K562 (cell line): ENCODE measurements around the gene HCN4. TPM values are rescaled to one million over a fixed set of nuclear protein-coding genes. Genes with fewer than 3 reads are reported as not detected.

Experiments used
- ATAC-seq: fragments of 200-7000 bp; cut with Tn5 transposase; 3 replicates; pipeline ENCODE4 v1.9.1; 2020; ENCODE audit warnings: moderate library complexity
- BruUV-seq: library from RNA; stranded (reverse); fragments of 400-500 nt; replicated peaks from 2 replicates; lab custom pipeline; 2021; lab: Mats Ljungman, UMichigan
- CTCF ChIA-PET: fragments of 300-600 bp; formaldehyde crosslinking; extraction: SDS; loops from one replicate; lab custom pipeline; 2021; ENCODE audit warnings: low intra/inter-chr PET ratio; lab: Yijun Ruan, JAX
- POLR2A ChIA-PET: fragments of 300-600, 350-650 bp; sonication (Branson Sonifier 250); formaldehyde crosslinking; extraction: SDS; loops from one replicate; lab custom pipeline; 2021; ENCODE audit warnings: antibody characterized with exemption, inconsistent platforms; lab: Yijun Ruan, JAX
- DNase-seq, 4 experiments: peaks; one replicate each; pipeline versions ENCODE4 v3.0.0 to v3.0.0-alpha.2; 2011 to 2018; ENCODE audit warnings: low spot score in 3 of 4, mixed read lengths in 3 of 4; ENCODE audit errors: extremely low read depth in 1 of 4
- FAIRE-seq: peaks from 2 replicates; lab custom pipeline; 2011; peaks lifted over from hg19 to GRCh38; lab: Jason Lieb, UNC
- H2AFZ ChIP-seq: 2 replicates; pipeline ENCODE4 v1.6.0; 2011; ENCODE audit warnings: low read depth, low read length, control low read depth, inconsistent platforms
- H3K27ac ChIP-seq: fragments of 200-600 bp; 3 replicates; pipeline ENCODE4 v1.8.0; 2011; ENCODE audit warnings: low read depth, mild to moderate bottlenecking, control low read depth, inconsistent platforms, low read length, moderate library complexity, mixed read lengths; ENCODE audit errors: extremely low read depth
- H3K27me3 ChIP-seq, 2 experiments: fragments of 300-600 bp in 1 of 2; 2 replicates in 1 of 2; 3 replicates in 1 of 2; pipeline versions ENCODE4 v1.6.0 to v1.8.0; 2011; ENCODE audit warnings: inconsistent platforms in 2 of 2, low read length in 2 of 2, mild to moderate bottlenecking in 1 of 2, mixed read lengths in 1 of 2, moderate library complexity in 1 of 2; ENCODE audit not compliant: control insufficient read depth in 2 of 2, insufficient read depth in 2 of 2
- H3K36me3 ChIP-seq: fragments of 300-600 bp; 3 replicates; pipeline ENCODE4 v1.8.0; 2011; ENCODE audit warnings: mild to moderate bottlenecking, low read length, inconsistent platforms; ENCODE audit not compliant: control insufficient read depth, insufficient read depth
- H3K4me1 ChIP-seq, 2 experiments: fragments of 200-600 bp in 1 of 2; replicated peaks in 1 of 2; 2 replicates in 1 of 2; 3 replicates in 1 of 2; pipeline versions ENCODE4 v1.5.1 to v1.8.0; 2011; ENCODE audit warnings: inconsistent platforms in 2 of 2, low read length in 2 of 2, mild to moderate bottlenecking in 1 of 2, mixed read lengths in 1 of 2, moderate library complexity in 1 of 2; ENCODE audit not compliant: control insufficient read depth in 2 of 2, insufficient read depth in 2 of 2
- H3K4me2 ChIP-seq: 2 replicates; pipeline ENCODE4 v1.6.1; 2011; ENCODE audit warnings: low read length, control low read depth, inconsistent platforms, mixed read lengths; ENCODE audit not compliant: insufficient read depth
- H3K4me3 ChIP-seq: fragments of 200-600 bp; sonication (generic), shearing (Covaris generic); 2 replicates; pipeline ENCODE4 v1.5.1; 2016; ENCODE audit warnings: control low read depth, inconsistent platforms
- H3K79me2 ChIP-seq: fragments of 200-600 bp; 3 replicates; pipeline ENCODE4 v1.8.0; 2011; ENCODE audit warnings: low read length, inconsistent platforms; ENCODE audit not compliant: control insufficient read depth, insufficient read depth
- H3K9ac ChIP-seq, 2 experiments: 2 replicates each; pipeline versions ENCODE4 v1.6.0 to v1.6.1; 2011; ENCODE audit warnings: low read depth in 2 of 2, low read length in 2 of 2, control low read depth in 1 of 2, inconsistent platforms in 1 of 2, mild to moderate bottlenecking in 1 of 2, mixed read lengths in 1 of 2; ENCODE audit not compliant: insufficient read depth in 1 of 2
- H3K9me1 ChIP-seq: one replicate; pipeline ENCODE4 v1.6.0; 2011; ENCODE audit warnings: inconsistent platforms, mild to moderate bottlenecking, low read length, moderate library complexity; ENCODE audit not compliant: control insufficient read depth, insufficient read depth
- H3K9me3 ChIP-seq: replicated peaks from 2 replicates; pipeline ENCODE4 v1.5.1; 2011; ENCODE audit warnings: low read depth, low read length, inconsistent platforms; ENCODE audit not compliant: control insufficient read depth, insufficient read depth
- H4K20me1 ChIP-seq: replicated peaks from 2 replicates; pipeline ENCODE4 v1.6.1; 2011; ENCODE audit warnings: low read length, inconsistent platforms, mixed read lengths; ENCODE audit not compliant: control insufficient read depth, insufficient read depth
- ILK ChIP-seq: fragments of 450-650 bp; IDR thresholded peaks from 2 replicates; pipeline ENCODE4 v1.6.1; 2016; ENCODE audit warnings: missing genetic modification characterization, low read depth, mild to moderate bottlenecking, missing compliant biosample characterization, moderate library complexity, borderline replicate concordance
- JUN ChIP-seq, 2 experiments: sonication (generic) in 1 of 2; formaldehyde crosslinking in 1 of 2; IDR thresholded peaks; 2 replicates each; pipeline versions ENCODE4 v1.6.1 to v1.8.0; 2012 to 2022; ENCODE audit warnings: borderline replicate concordance in 2 of 2, mild to moderate bottlenecking in 2 of 2, improper control_type of control experiment in 1 of 2, low read depth in 1 of 2, low read length in 1 of 2, missing genetic modification reagents in 1 of 2
- KLF6 ChIP-seq: fragments of 250-450 bp; sonication (Bioruptor Pico); IDR thresholded peaks from 2 replicates; pipeline ENCODE4 v1.4.0; 2020; ENCODE audit warnings: mild to moderate bottlenecking, moderate library complexity, borderline replicate concordance
- NEUROD1 ChIP-seq: fragments of 150-350 bp; IDR thresholded peaks from 2 replicates; pipeline ENCODE4 v1.6.1; 2014; ENCODE audit warnings: borderline replicate concordance, low read length, low read depth; ENCODE audit not compliant: partially characterized antibody
- POLR3G ChIP-seq: IDR thresholded peaks from 2 replicates; pipeline ENCODE4 v1.6.1; 2011; ENCODE audit not compliant: insufficient read length, insufficient replicate concordance; ENCODE audit errors: extremely low read depth
- RBM25 ChIP-seq: fragments of 200-400 bp; formaldehyde crosslinking; IDR thresholded peaks from 2 replicates; pipeline ENCODE4 v1.6.1; 2018; ENCODE audit warnings: low read length, low read depth, moderate library complexity; ENCODE audit not compliant: severe bottlenecking
- TOE1 ChIP-seq, 2 experiments: fragments of 450-650 bp in 1 of 2; sonication (generic) in 1 of 2; formaldehyde crosslinking in 1 of 2; IDR thresholded peaks; 2 replicates each; pipeline versions ENCODE4 v1.7.1 to v1.8.0; 2016 to 2022; ENCODE audit warnings: borderline replicate concordance in 2 of 2, mild to moderate bottlenecking in 2 of 2, antibody characterized with exemption in 1 of 2, inconsistent platforms in 1 of 2, low read depth in 1 of 2, missing genetic modification reagents in 1 of 2, moderate library complexity in 1 of 2
- ZFP36 ChIP-seq: fragments of 150-350 bp; IDR thresholded peaks from 2 replicates; pipeline ENCODE4 v1.6.1; 2018; ENCODE audit warnings: low read length, low read depth; ENCODE audit not compliant: partially characterized antibody
- WGBS: fragments of 100-300 bp; shearing (Covaris generic); methylation state at CpG from one replicate; pipeline ENCODE4 v1.1.6; 2016; ENCODE audit warnings: low coverage, mixed read lengths; ENCODE audit not compliant: insufficient coverage; ENCODE audit errors: missing lambda C conversion rate; 5-methylcytosine and 5-hydroxymethylcytosine counted together
- in situ Hi-C: fragments of 300-500 bp; cut with MboI; formaldehyde crosslinking; loops from 4 replicates; pipeline ENCODE4 v1.15.0; 2018; ENCODE audit warnings: inconsistent platforms, mixed read lengths
- intact Hi-C: fragments of 100-400 bp; cut with micrococcal nuclease; formaldehyde crosslinking; loops from 2 replicates; pipeline ENCODE4 v1.14.2; 2022
- polyA plus RNA-seq, 8 experiments: library from polyadenylated mRNA; depleted of rRNA in 4 of 8; stranded (reverse) in 5 of 8; unstranded in 3 of 8; fragments of >200 nt; fragmentation: Nextera tagmentation in 2 of 8; fragmentation: Illumina TruSeq in 1 of 8; extraction: Ambion mirVana in 2 of 8; extraction: Trizol in 1 of 8; gene quantifications; 2 replicates each; pipeline versions ENCODE4 v1.2.1 to v1.2.3, GENCODE V29; 2011 to 2014; ENCODE audit warnings: inconsistent platforms in 1 of 8, missing spikeins in 1 of 8
- total RNA-seq, 7 experiments: library from RNA; depleted of rRNA in 6 of 7; stranded (reverse); fragments of >200 nt in 6 of 7; fragmentation: Illumina TruSeq in 2 of 7; extraction: Trizol in 2 of 7; gene quantifications; 2 replicates each; pipeline versions ENCODE4 v1.2.1 to v1.2.3, GENCODE V29; 2011 to 2021; ENCODE audit warnings: low replicate concordance in 1 of 7

Gene HCN4
- total and polyA plus RNA-seq, 9 of the 15 experiments (the other 6 are each of a cell fraction or from before 2014, with no cell fraction given): not detected

GRCh38 chr15:73354241-73354640 lies 14.5 kb downstream of the HCN4 start:
- Histone ChIP-seq H3K27me3 (peaks cover 6 to 33% of the 10 kb centered on the region in 2 experiments; a peak in 4 of 5 replicates), H3K9me3 (no peaks in the 10 kb centered on the region), H4K20me1 (peaks cover 8% of the 10 kb centered on the region; the same call in 1 of the 2 replicates), H3K4me2 (no peak overlapping the region)
- no peak for DNase-seq
- TF ChIP-seq KLF6 (CRISPR knock-in tag) (no peak), ILK (no peak), NEUROD1 (no peak), RBM25 (peak; percentile 22), JUN (IDR thresholded peaks at IDR 0.05; ENCODE audit: borderline replicate concordance, low read depth, low read length) (no peak), JUN (CRISPR knock-in tag; IDR thresholded peaks at IDR 0.05; ENCODE audit: borderline replicate concordance) (no peak), ZFP36 (peak; percentile 36), POLR3G (no peak), TOE1 (IDR thresholded peaks at IDR 0.05; ENCODE audit: borderline replicate concordance) (no peak), TOE1 (CRISPR knock-in tag; IDR thresholded peaks at IDR 0.05; ENCODE audit: borderline replicate concordance, low read depth) (no peak)
- TF ChIP-seq, all 486 proteins: peak for 2
- Histone ChIP-seq H3K9me1 (no peaks in the 10 kb centered on the region), H3K4me3 (no peak overlapping the region), H3K27ac (no peak overlapping the region), H2AFZ (no peak overlapping the region), H3K79me2 (no peaks in the 10 kb centered on the region), H3K9ac (no peak overlapping the region), H3K4me1 (no peaks in the 10 kb centered on the region), H3K36me3 (no peaks in the 10 kb centered on the region)
- intact Hi-C loops (no loop called here), in situ Hi-C loops (no loop called here)
- FAIRE-seq (no peak), ATAC-seq (no peak)
- POLR2A ChIA-PET: no interaction called here
- CTCF ChIA-PET: no interaction called here
- 0% methylated on average over 3 of the region's 4 CpGs for WGBS
- no TSS peak for BruUV-seq
